ENCODE data around the gene SCAP. TPM values are rescaled to one million over a fixed set of nuclear protein-coding genes. Genes with fewer than 3 reads are reported as not detected.

SCAP gene
- total RNA-seq, 2 donors from 2014 or later = 103 to 105 TPM

DNA sequence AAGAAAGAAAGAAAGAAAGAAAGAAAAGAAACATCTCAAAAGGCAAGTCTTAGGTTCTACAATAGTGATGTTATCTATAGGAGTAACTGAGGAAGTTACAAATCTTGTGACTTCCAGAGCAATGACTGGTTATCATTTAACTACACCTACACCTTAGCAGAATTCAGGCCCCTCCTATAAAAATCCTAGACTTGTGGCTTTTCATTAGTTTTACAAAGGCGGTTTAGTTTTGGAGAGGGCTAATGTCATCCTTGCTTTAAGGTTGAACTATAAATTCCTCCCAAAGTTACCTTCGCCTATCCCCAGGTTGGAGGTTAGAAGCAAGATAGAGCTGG lies 4.1 kb upstream of the SCAP start:
- H3K36me3 Mint-ChIP-seq (ENCODE audit: low read depth) = no peaks in the 10 kb centered on the region
- TF ChIP-seq, protein P1, sequence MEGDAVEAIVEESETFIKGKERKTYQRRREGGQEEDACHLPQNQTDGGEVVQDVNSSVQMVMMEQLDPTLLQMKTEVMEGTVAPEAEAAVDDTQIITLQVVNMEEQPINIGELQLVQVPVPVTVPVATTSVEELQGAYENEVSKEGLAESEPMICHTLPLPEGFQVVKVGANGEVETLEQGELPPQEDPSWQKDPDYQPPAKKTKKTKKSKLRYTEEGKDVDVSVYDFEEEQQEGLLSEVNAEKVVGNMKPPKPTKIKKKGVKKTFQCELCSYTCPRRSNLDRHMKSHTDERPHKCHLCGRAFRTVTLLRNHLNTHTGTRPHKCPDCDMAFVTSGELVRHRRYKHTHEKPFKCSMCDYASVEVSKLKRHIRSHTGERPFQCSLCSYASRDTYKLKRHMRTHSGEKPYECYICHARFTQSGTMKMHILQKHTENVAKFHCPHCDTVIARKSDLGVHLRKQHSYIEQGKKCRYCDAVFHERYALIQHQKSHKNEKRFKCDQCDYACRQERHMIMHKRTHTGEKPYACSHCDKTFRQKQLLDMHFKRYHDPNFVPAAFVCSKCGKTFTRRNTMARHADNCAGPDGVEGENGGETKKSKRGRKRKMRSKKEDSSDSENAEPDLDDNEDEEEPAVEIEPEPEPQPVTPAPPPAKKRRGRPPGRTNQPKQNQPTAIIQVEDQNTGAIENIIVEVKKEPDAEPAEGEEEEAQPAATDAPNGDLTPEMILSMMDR (conservative IDR thresholded peaks at IDR 0.05) = no peak
- H3K9me3 Mint-ChIP-seq = peaks cover 2% of the 10 kb centered on the region

DNA sequence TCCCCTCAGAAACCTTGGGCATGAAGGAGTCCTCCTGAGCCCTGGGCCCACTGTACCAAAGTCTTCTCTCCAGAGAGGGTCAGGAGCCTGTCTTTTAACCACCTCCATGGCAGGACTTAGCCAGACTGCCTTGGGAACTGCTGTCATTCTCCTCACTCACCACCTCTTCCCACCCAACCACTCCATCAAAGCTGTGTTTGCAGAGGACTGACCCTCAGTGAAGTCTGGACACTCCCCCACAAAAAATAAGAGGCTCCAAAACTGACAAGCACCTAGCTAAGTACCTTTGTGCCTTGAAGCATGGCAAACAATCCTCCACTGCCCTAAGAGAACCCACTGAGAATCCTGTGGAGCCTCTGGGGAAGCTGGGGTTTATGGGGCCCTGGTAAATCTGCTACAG lies 2.3 kb upstream of the SCAP start:
- no peaks in the 10 kb centered on the region for H3K36me3 Mint-ChIP-seq (ENCODE audit: low read depth)
- Histone ChIP-seq H3K4me3 (ENCODE audit: low read length) (no peak overlapping the region), H3K9me3 (ENCODE audit: control insufficient read depth, low read length) (no peaks in the 10 kb centered on the region), H3K4me1 (ENCODE audit: control insufficient read depth, insufficient read depth, low read length) (no peaks in the 10 kb centered on the region), H3K9ac (ENCODE audit: extremely low read depth, low read length, poor library complexity, severe bottlenecking) (no peak overlapping the region), H3K27me3 (ENCODE audit: control insufficient read depth, insufficient read depth, low read length, poor library complexity, severe bottlenecking) (no peaks in the 10 kb centered on the region), H3K27ac (ENCODE audit: low read depth, low read length) (no peak overlapping the region), H3K36me3 (ENCODE audit: control insufficient read depth, insufficient read depth, low read length) (no peaks in the 10 kb centered on the region)
- TF ChIP-seq, protein P1 (conservative IDR thresholded peaks at IDR 0.05) = no peak
- H3K4me1 Mint-ChIP-seq = peaks cover 34% of the 10 kb centered on the region
- peaks cover 2% of the 10 kb centered on the region for H3K9me3 Mint-ChIP-seq
- no peak overlapping the region for H3K4me3 Mint-ChIP-seq
- no peak for DNase-seq
- no peaks in the 10 kb centered on the region for H3K27me3 Mint-ChIP-seq (ENCODE audit: insufficient read depth)
- H3K27ac Mint-ChIP-seq = no peak overlapping the region

More for the DNA sequence above, 4.1 kb upstream of the SCAP start:
- no peaks in the 10 kb centered on the region for H3K27me3 ChIP-seq (ENCODE audit: control insufficient read depth, insufficient read depth, low read length, poor library complexity, severe bottlenecking)
- H3K27ac Mint-ChIP-seq = no peak overlapping the region
- H3K4me1 ChIP-seq (ENCODE audit: control insufficient read depth, insufficient read depth, low read length) = no peaks in the 10 kb centered on the region
- peaks cover 22% of the 10 kb centered on the region for H3K4me1 Mint-ChIP-seq
- H3K9me3 ChIP-seq (ENCODE audit: control insufficient read depth, low read length) = no peaks in the 10 kb centered on the region
- no peak overlapping the region for H3K9ac ChIP-seq (ENCODE audit: extremely low read depth, low read length, poor library complexity, severe bottlenecking)
- H3K4me3 Mint-ChIP-seq = no peak overlapping the region
- H3K4me3 ChIP-seq (ENCODE audit: low read length) = no peak overlapping the region
- 91 to 95% methylated on average over 2 of the region's 2 CpGs for WGBS, 2 experiments (ENCODE audit: insufficient coverage in 1 of 2, insufficient read length in 1 of 2)
- H3K27ac ChIP-seq (ENCODE audit: low read depth, low read length) = no peak overlapping the region
- no peaks in the 10 kb centered on the region for H3K27me3 Mint-ChIP-seq (ENCODE audit: insufficient read depth)
- no peak for DNase-seq
- no peaks in the 10 kb centered on the region for H3K36me3 ChIP-seq (ENCODE audit: control insufficient read depth, insufficient read depth, low read length)

DNA sequence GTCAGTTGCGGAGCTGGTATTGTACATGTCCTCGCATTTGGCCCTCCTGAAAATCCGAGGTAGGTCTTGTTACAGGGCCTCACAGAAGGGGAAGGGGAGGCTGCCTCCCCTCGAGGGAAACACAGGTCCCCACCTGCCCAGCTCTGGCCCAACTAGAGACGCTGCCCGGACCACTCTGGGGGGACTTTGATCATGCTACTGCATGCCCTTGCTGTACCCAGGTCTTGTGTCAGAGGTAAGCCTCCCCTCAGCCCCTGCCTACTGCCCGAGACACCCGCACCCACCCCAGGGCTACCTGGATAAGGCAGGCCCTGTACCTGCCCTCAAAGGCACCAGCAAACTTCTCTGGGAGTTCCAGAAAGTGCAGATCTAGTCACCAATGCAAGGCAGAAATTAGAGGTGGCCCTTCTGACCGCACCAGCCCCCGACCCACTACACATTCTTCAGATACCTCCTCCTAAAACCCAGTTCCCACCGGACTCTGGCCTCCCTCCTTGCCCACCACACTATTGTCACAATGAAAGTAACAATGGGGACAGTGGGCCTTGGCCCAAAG lies 981 bp upstream of the SCAP start:
- peak overlapping the region; percentile 77 for H3K4me3 ChIP-seq (ENCODE audit: low read length)

More for the DNA sequence above, 981 bp upstream of the SCAP start:
- H3K9me3 ChIP-seq (ENCODE audit: control insufficient read depth, low read length) = no peaks in the 10 kb centered on the region
- 93 to 95% methylated on average over 5 to 11 of the region's 11 CpGs for WGBS, 2 experiments (ENCODE audit: insufficient coverage in 1 of 2, insufficient read length in 1 of 2)
- no peaks in the 10 kb centered on the region for H3K9me3 Mint-ChIP-seq
- no peaks in the 10 kb centered on the region for H3K27me3 Mint-ChIP-seq (ENCODE audit: insufficient read depth)
- H3K36me3 ChIP-seq (ENCODE audit: control insufficient read depth, insufficient read depth, low read length) = no peaks in the 10 kb centered on the region
- no peak for DNase-seq
- peaks cover 26% of the 10 kb centered on the region for H3K4me1 Mint-ChIP-seq
- no peak overlapping the region for H3K9ac ChIP-seq (ENCODE audit: extremely low read depth, low read length, poor library complexity, severe bottlenecking)
- TF ChIP-seq, protein P1 (conservative IDR thresholded peaks at IDR 0.05) = no peak
- H3K36me3 Mint-ChIP-seq (ENCODE audit: low read depth) = no peaks in the 10 kb centered on the region
- no peaks in the 10 kb centered on the region for H3K27me3 ChIP-seq (ENCODE audit: control insufficient read depth, insufficient read depth, low read length, poor library complexity, severe bottlenecking)
- no peak overlapping the region for H3K27ac ChIP-seq (ENCODE audit: low read depth, low read length)
- H3K4me3 Mint-ChIP-seq = peak overlapping the region; percentile 83
- no peak overlapping the region for H3K27ac Mint-ChIP-seq
- H3K4me1 ChIP-seq (ENCODE audit: control insufficient read depth, insufficient read depth, low read length) = no peaks in the 10 kb centered on the region

All from endodermal cell (in vitro differentiated cells).